NCI-H146 (cell line): ENCODE data around the gene SPI1.
"Not testable (repeated sequence)": the region's sequence is repeated elsewhere in the genome, so short reads cannot be mapped to it uniquely, and the experiment has no call there.

Experiments used
- DNase-seq: peaks from one replicate; lab custom pipeline; 2025; lab: John Stamatoyannopoulos, UW

Gene SPI1

DNA sequence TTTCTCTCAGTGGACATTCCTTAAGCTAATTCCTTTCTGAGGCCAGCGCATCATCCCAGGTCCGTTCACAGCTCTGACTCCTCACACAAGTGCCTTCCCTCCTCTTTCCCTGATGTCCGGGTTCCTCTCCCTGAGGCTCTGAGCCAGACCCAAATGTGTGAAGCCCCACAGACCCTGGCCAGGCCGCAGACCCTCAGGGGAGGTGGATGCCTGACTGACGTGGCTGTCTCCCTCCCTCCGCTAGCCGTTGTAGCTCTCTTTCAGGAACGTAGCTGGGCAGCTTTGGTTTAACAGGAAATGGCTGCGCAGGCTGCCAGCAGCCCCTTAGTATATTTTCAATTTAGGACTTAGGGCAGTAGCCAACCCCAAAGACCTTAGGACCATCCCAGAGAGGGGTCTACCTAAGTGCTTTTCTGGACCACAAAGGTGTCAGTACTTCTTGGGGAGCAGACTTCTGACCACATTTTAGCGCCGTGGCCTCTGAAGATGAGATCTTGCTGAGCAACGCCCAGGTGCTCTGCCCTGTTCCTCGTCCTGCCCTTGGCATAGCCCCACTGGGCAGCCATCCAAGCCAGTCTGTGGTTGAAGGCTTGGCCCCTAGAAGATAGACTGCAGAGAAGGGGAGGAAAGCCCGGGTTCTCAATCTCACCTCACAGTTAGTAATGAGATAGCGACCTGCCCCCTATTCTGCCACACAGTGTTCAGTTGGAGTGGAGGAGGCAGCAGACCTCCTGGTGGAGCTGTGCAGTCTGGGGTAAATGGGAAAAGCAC is 52.9 kb downstream of the SPI1 start:
- DNase-seq, result no peak

DNA sequence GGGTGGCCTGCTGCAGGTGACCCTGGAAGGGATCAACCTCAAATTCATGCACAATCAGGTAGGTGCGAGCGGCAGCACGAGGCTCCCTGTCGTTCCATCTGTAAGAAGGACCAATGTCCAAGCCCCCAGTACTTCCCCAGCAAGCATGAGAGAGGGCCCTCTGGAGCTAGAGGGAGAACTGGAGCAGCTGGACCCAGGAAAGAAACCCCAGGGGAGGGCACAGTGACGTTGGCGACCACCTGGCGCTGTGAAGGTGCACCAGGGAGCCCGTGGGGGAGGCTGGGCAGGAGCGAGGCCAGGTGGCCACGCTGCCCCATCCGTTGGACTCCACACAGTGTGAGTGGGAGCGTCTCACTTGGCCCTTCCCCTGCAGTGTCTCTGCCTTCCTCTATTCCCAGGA is 53.8 kb downstream of the SPI1 start:
- DNase-seq, result no peak

DNA sequence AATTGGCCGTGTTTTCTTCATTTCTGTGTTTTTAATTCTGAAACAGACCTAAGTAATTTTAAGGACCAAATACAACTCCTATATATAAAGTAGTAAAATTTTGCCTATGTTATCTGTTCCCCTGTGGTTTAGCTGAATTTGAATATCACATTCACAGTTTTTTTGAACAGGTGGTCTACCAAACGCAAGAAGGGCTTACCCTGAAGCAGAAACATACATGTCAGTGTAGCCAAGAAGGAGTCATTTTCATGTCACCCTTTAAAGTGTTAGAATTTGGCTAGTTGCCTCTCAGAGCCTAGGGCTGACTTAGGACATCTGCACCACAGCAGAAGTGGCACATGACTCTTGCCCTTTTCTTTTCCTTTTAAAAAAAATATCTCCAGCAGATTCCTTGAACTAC is 60.2 kb downstream of the SPI1 start:
- DNase-seq, result no peak

DNA sequence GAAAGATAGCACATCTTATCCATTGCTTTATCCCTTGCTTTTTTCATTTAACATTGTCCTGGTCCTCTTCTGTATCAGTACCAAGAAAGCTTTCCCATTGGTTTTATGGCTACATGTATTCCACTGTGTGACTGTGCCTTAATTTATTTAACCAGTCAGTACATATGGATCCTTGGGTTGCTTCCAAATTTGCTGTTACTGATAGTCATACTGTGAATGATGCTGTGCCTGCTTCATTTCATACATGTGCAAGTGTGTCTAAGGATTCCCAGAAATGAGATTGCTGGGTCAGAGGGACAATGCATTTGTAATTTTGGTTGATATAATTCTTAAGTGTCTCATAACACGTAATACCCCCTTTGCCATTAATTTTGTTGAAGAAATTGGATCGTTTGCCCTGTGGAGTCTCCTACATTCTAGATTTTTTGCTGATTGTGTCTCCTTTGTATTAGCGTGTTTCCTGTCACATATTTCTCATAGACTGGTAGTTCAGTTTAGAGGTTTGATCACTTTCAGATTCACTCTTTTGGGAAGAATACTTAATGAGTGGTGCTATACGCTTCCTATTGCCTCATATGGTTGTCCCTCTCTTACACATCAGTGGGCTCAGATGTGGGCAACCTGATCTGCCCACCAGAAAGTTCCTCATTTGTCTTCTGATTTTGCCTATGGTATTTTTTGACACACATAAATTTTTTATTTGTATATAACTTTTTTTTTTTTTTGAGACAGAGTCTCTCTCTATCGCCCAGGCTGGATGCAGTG is 61.1 kb downstream of the SPI1 start:
- no peak for DNase-seq

DNA sequence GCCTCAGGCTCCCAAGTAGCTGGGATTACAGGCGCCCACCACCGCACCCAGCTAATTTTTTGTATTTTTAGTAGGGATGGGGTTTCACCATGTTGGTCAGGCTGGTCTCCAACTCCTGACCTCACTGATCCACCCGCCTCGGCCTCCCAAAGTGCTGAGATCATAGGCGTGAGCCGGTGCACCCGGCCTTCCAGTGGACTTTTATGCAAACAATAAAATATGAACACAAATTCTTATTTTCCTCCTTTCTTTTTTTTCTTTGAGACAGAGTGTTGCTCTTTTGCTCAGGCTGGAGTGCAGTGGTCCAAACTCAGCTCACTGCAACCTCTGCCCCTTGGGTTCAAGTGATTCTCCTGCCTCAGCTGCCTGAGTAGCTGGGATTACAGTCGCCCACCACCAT is 61.8 kb downstream of the SPI1 start:
- not testable (repeated sequence) for DNase-seq

DNA sequence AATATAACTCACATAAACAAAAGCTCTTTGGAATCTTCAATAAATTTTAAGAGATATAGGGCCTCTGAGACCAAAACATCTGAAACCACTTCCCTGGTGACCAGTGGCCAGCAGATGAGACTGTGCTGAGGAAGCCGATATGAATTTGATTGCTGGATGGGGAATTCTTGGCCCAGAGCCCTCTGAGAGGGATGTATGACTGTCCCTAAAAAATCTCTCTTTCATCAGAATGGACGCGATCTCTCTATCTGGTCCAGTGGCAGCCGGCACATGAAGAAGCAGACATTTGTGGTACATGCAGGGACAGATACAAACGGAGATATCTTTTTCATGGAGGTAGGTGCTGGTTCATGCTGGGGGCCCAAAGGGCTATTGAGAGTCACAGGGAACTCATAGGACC is 63.4 kb downstream of the SPI1 start:
- DNase-seq, result no peak

DNA sequence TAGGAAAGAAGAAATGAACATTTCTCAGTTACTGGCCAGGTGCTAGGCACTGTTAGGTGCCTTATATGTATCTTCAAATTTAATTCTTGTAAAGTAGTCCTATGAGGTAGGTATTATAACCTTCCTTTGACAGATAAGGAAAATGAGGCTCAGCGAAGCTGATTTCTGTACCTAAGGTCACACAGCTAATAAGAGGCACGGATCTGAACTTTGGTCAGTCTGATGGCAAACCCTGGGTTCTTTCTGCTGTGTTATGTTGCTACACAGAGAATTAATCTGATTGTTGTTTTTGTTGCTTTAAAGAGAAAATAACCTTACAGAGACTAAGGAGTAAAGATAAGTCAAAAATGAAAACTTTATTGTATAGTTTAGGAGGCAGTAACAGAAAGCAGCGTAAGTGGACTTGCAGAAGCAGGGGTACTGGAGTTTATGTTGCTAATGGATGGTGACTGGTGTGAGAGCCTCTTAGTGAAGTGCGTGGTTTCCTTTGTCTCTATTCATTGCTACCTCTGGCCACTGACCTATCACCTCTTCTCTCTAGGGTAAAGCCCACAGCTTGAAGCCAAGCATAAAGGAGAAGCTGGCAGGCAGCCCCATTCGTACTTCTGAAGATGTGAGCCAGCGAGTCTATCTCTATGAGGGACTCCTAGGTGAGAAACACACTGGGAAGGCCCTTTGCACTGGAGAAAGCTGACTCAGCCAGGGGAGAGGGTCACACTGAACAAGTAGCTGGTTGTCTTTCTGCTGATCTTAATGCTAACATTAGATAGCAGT is 70.1 kb downstream of the SPI1 start:
- no peak for DNase-seq

DNA sequence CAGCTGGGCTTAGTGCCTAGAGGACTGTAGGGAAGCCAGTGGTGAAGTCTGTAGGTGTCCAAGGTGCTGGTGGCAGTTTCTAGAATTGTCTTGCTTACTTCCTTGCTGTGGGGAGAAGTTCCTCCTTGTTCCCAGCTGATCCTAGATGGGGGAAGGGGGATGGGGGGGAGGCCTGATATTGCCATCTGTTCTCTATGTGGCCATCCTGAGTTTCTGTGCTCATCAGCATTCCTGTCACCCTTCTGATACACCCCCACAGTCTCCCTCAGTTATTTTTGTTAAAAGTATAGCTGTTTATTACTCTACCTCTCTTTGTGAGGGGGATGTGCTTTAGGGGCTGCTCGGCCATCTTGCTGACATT is 71.9 kb downstream of the SPI1 start:
- no peak for DNase-seq

DNA sequence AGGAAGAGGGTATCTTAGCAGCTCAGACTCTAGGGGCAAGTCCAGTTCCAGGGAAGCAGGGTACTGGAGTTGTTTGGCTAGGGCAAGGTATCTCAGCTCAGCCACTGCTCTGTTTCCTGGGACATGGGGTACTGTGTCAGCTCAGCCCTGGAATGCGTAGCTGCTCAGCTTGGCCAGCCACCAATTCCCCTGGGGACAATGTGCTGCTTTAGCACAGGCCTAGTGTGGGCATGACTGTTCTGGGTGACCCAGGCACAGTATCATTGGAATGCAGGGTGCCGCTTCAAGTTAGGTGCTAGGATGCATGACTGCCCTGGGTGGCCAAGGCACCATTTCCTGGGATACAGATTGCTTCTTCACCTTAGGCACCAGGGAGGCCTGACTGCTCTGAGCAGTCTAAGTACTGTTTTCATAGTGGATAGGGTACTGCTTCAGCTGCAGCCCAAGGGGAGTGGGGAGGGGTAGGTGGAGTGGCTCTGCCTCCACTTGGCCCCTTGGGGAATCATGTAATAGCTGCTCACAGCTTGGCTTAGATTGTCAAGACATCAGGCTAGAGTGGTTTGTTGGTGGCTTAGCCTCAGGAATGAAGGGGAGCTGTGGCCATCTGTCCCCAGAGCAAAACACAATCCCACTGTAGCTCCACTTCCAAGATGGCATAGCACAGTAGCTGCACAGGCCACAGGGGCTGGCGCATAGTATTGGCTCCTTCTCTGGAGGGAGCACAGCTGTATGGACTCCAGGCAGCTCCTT is 72.4 kb downstream of the SPI1 start:
- DNase-seq, result no peak
